BE2C (cell line): ENCODE measurements around the gene NOC4L.

Experiments
- DNase-seq: peaks from one replicate; pipeline ENCODE4 v3.0.0-alpha.2; 2020
- H3K27me3 ChIP-seq: fragments of 250-450 bp; sonication (Bioruptor Pico); 2 replicates; pipeline ENCODE4 v1.5.1; 2020; ENCODE audit warnings: mild to moderate bottlenecking
- H3K36me3 ChIP-seq: fragments of 250-450 bp; sonication (Bioruptor Pico); 2 replicates; pipeline ENCODE4 v1.5.1; 2020; ENCODE audit warnings: mild to moderate bottlenecking
- H3K4me1 ChIP-seq: fragments of 250-450 bp; sonication (Bioruptor Pico); 2 replicates; pipeline ENCODE4 v1.5.1; 2020
- H3K4me3 ChIP-seq: 2 replicates; pipeline ENCODE4 v1.5.1; 2011; ENCODE audit warnings: low read depth, low read length
- H3K9me3 ChIP-seq: fragments of 250-450 bp; sonication (Bioruptor Pico); 2 replicates; pipeline ENCODE4 v1.5.1; 2020
- TF ChIP-seq, protein P1 (sequence below): IDR thresholded peaks from 2 replicates; pipeline ENCODE4 v1.5.1; 2012; ENCODE audit warnings: mild to moderate bottlenecking, low read depth, low read length

NOC4L gene

DNA sequence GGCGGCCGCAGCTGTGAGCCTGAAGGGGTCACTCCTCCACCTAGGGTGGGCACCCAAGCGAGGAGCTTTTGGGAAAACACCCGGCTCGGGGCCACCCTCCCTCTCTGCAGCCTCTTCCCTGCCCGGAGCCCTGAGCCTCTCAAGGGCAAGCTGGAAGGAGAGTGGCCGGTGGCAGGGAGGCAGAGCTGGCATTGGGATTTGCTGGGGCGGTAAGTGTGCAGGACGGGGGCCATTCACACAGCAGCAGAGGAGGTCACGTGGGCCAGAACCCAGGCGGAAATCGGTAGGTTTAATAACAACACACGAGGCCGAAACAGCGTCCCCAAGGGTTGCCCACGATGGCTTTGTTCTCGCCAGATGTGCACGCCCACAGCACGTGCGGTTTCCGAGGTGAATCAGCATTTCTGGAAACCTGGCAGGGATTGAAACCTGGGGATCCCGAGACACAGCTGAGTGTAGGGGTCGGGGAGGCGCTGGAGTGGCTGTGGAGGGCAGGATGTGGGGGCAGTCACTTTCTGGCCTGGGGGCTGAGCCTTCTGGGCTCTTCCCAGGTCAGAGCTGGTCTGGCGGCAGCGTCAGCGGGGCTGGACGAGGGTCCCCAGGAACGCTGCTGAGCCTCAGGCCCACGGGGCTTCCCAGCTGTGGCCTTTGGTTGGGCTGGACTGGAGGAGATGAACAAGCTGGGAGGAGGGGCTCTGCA lies 23.5 kb downstream of the NOC4L start:
- Histone ChIP-seq H3K27me3 (peaks cover 58% of the 10 kb centered on the region), H3K4me3 (no peak overlapping the region), H3K9me3 (no peaks in the 10 kb centered on the region), H3K4me1 (no peaks in the 10 kb centered on the region), H3K36me3 (no peaks in the 10 kb centered on the region)
- no peak for DNase-seq
- TF ChIP-seq, protein P1, sequence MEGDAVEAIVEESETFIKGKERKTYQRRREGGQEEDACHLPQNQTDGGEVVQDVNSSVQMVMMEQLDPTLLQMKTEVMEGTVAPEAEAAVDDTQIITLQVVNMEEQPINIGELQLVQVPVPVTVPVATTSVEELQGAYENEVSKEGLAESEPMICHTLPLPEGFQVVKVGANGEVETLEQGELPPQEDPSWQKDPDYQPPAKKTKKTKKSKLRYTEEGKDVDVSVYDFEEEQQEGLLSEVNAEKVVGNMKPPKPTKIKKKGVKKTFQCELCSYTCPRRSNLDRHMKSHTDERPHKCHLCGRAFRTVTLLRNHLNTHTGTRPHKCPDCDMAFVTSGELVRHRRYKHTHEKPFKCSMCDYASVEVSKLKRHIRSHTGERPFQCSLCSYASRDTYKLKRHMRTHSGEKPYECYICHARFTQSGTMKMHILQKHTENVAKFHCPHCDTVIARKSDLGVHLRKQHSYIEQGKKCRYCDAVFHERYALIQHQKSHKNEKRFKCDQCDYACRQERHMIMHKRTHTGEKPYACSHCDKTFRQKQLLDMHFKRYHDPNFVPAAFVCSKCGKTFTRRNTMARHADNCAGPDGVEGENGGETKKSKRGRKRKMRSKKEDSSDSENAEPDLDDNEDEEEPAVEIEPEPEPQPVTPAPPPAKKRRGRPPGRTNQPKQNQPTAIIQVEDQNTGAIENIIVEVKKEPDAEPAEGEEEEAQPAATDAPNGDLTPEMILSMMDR = no peak

DNA sequence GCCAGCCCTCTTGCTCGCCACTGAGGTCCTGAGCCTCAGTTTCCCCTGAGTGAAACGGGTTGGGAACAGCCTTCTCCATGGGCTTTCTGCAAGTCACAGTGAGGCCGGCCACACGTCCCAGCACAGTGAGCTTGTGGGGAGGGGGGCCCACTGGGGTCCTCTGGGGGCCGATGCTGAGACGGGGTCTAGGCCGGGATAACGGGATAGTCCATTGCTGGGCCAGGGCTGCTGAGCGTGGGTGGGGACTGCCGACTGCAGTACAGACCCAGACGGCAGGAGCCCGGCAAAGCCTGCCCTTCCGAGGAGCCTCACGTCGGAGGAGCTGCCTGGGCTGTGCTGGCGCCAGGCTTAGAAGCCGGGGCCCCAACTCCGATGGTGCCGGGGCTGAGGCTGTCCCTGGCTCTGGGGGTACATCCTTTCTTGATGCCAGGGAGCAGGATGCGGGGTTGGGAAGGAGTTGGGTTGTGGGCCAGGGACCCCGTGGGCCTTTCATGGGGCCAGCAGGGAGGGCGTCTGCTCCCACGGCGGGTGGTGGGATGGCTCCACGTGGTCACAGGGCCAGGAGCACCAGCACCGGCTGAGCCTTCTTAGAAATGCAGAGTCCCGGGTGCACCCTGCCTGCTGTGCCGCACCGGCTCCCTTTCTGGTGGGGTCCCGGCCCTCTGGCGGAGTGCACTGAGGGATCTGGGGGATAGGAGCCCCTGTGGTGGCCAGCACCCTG lies 24.2 kb downstream of the NOC4L start:
- TF ChIP-seq, protein P1 = no peak
- Histone ChIP-seq H3K4me3 (no peak overlapping the region), H3K4me1 (no peaks in the 10 kb centered on the region), H3K36me3 (no peaks in the 10 kb centered on the region), H3K27me3 (peaks cover 58% of the 10 kb centered on the region), H3K9me3 (no peaks in the 10 kb centered on the region)
- DNase-seq = no peak

DNA sequence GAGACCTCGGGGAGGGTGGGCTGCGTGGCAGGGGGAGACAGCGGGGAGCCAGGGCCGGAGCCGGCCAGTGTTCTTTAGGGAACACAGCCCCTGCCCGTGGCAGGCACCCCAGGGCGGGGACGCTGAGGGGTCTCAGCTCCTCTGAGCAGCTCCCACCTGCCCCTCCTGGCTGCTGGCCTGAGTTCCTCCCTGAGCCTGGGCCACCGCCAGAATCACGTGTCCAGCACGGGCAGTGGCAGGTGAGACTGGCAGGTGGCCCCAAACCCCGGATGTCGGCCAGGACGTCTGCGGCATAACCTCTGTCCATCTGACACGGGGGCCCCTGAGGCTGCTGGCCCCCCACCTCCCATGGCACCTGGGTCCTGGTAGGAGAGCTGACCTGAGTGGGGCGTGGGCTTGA lies 25.1 kb downstream of the NOC4L start:
- peaks cover 58% of the 10 kb centered on the region for H3K27me3 ChIP-seq
- no peaks in the 10 kb centered on the region for H3K9me3 ChIP-seq
- H3K4me3 ChIP-seq = no peak overlapping the region
- peak; percentile 9 for DNase-seq
- no peaks in the 10 kb centered on the region for H3K36me3 ChIP-seq
- TF ChIP-seq, protein P1 = no peak
- no peaks in the 10 kb centered on the region for H3K4me1 ChIP-seq

DNA sequence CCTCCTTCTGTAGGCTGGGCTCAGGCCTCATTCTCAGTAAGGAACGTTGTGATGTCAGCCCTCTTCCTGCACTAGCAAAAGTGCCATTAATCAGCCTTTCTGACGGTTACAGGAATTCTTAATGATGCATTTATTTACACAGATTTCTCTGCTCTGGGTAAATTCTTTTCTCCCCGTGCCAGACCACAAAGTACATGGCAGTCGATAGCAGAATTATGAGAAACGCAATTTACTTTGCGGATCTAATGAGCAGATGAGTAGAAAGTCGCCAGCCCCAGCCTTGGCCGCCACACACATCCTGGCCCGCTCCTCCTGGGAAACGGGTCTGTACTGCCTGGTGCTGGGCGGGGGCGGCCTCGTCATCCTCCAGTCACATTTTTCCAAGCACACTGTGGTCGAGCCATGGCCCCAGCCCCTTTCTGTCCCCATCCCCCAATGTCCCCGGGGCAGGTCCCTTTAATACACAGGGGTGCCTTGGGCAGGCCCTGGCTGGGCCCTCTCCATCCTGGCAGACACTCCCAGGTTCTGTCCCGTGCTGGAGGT lies 25.9 kb downstream of the NOC4L start:
- Histone ChIP-seq H3K9me3 (no peaks in the 10 kb centered on the region), H3K4me3 (no peak overlapping the region), H3K36me3 (no peaks in the 10 kb centered on the region), H3K27me3 (peaks cover 66% of the 10 kb centered on the region), H3K4me1 (no peaks in the 10 kb centered on the region)
- TF ChIP-seq, protein P1 = no peak
- DNase-seq = no peak

DNA sequence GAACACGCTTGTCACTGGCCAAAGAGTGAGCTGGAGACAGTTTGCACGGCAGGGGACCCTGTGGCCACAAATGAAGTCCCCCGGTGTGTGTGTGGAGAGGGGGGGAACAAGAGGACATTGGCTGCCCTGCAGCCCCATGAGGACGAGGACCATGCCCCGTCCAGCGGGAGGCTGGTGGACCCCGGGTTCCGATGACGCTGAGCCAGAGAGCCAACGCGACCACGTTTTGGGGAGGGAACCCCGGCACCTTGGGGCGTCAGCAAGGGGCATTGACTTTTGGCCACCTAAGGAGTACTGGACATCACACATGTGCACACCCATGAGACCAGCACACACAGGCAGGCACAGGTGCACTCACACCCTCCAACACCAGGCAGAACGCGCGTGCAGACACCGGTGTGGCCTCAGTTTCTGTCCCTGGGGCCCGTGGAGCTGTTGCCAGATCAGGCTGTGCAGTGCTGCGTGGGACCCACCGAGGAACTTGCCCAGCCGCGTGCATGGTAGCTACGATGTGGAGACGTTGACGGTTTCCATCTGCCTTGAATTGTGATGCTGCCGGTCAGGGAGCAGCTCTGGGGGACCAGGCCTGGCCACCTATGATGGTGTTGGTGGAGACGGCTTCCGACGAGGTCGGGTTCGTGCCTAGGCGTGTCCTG lies 26.5 kb downstream of the NOC4L start:
- peaks cover 71% of the 10 kb centered on the region for H3K27me3 ChIP-seq
- no peaks in the 10 kb centered on the region for H3K9me3 ChIP-seq
- TF ChIP-seq, protein P1 = no peak
- no peaks in the 10 kb centered on the region for H3K36me3 ChIP-seq
- H3K4me3 ChIP-seq = no peak overlapping the region
- no peaks in the 10 kb centered on the region for H3K4me1 ChIP-seq
- peak; percentile 12 for DNase-seq
